Measurements from ENCODE around the gene KNG1.

- TF ChIP-seq CTCF (IDR thresholded peaks at IDR 0.05) (no peak), POLR2A (IDR thresholded peaks at IDR 0.05) (no peak)
Observed at GRCh38 chr3:186678604-186679003, 38.6 kb upstream of the KNG1 start.
